GM19395 (cell line): ENCODE measurements around the gene MMRN2.
"Not testable (repeated sequence)": the region's sequence is repeated elsewhere in the genome, so short reads cannot be mapped to it uniquely, and the experiment has no call there.

Experiments
- ATAC-seq: cut with Tn5 transposase; IDR thresholded peaks from one replicate; pipeline ENCODE4 v1.9.1; 2021; ENCODE audit warnings: mild to moderate bottlenecking, moderate library complexity; ENCODE audit not compliant: unreplicated experiment

MMRN2 gene

DNA sequence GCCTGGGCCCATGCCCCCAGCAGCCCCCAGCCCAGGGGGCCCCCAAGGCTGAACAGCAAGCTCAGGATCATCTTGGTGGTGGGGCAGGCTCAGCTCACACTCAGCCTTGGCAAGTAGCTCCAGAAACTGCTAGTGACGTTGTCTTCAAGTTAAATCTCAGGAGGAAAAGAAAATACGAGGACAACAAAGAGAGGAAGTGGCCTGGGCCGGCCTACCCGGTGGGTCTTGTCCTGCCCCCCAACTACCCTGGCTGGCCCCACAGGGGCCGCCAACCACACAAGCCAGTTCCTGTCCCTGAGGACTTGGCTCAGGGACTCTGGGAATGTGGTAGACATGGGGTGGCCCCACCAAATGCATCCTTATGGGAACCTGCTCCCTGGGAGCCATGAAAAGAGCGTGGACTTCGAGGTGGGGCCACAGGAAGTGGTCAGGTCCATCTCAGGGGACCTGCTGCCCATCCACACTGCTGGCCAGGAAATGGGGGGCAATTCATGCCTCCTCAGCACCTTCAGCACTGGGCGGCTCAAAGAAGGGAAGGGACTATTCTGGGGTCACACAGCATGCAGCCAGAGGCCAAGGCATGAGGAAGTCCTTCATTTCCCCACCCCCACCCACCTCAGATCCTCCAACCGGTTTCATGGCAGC, at the start of gene MMRN2:
TSS of gene MMRN2 (minus strand) at position 145 of the 645 bp plus-strand sequence. CDS start at position 71, 74 bp downstream.
- ATAC-seq, result no peak

DNA sequence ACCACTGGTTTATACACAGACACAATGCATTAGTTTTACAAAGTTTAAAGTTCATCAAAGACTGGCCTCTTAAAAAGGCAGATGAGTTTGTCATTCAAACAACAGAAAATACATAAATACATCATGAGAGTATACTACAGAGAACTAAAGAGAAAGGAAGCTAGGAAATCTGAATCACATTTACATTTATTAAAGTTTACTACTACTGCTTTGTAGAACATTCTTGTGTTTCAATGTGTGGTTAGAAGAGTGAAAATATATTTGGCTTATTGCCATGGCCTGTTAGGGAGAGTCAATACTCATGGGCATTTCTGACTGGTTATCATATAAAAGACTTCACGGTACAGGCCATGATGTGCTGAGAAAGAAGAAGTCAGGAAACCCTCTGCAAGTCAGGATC, 49.7 kb upstream of the MMRN2 start:
- not testable (repeated sequence) for ATAC-seq

GRCh38 chr10:87000491-87000890, 43.1 kb upstream of the MMRN2 start:
- ATAC-seq, result no peak

GRCh38 chr10:86999802-87000403, 42.5 kb upstream of the MMRN2 start:
- ATAC-seq, result not testable (repeated sequence)

DNA sequence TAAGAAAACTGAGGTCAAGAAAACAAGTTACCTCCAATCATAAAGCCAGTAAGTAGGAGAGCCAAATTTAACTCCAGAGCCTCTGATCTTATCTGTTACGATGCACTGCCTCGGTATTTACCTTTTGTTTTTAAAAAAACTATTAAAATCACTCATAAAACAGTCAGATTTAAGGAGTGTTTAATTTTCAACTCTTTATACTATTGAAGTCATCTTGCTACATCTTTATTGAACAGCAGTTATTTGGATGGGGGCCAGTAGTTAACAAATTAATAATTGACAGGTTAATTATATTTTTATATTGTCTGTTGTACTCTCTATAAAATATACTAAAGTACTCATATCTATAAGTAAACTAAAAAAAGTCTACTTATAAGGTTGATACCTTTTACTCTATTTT, 35.5 kb upstream of the MMRN2 start:
- no peak for ATAC-seq

GRCh38 chr10:86992456-86992855, 35.0 kb upstream of the MMRN2 start:
- ATAC-seq, result no peak

DNA sequence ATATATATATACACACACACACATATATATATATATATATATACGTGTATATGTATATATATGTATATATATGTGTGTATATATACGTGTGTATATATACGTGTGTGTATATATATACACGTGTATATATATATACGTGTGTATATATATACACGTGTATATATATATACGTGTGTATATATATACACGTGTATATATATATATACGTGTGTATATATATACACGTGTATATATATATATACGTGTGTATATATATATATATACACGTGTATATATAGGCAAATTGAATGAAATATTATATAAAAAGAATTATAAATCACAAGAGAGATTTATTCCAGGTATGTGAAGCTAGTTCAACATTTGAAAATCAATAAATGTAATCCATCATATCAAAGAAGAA, 33.9 kb upstream of the MMRN2 start:
- not testable (repeated sequence) for ATAC-seq

GRCh38 chr10:86988520-86988919, 31.1 kb upstream of the MMRN2 start:
- ATAC-seq, result no peak

GRCh38 chr10:86984498-86984897, 27.1 kb upstream of the MMRN2 start:
- not testable (repeated sequence) for ATAC-seq

DNA sequence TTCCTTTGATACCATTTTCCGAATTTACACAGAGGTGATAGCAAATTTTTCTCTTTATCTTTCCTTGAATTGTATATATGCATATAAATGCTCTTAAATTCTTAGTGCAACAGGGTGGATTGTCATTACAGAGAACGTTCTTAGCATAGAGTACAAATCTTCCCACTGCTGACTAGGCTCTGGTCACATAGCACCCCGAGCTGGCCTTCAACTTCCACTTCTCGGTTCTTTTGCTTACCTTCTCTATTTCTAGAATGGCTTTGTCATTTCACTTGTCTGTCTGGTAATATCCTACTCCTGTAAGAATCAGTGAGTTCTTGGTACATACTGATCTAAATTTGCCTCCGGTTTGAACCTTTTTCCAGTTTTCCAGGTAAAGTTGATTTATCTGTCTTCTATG, 24.3 kb upstream of the MMRN2 start:
- ATAC-seq, result no peak

DNA sequence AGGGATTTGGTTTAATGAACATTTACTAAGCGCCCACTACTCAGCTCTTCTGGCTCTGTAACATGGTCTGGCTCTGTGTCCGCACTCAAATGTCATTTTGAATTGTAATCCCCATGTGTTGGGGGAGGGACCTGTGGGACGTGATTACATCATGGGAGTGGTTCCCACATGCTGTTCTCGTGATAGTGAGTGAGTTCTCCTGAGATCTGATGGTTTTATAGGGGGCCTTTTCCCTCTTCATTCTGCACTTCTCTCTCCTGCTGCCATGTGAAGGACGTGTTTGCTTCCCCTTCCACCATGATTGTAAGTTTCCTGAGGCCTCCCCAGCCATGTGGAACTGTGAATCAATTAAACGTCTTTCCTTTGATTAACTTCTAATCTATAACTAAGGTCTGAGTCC, 23.6 kb upstream of the MMRN2 start:
- ATAC-seq, result not testable (repeated sequence)

GRCh38 chr10:86979977-86980448, 22.6 kb upstream of the MMRN2 start:
- no peak for ATAC-seq

DNA sequence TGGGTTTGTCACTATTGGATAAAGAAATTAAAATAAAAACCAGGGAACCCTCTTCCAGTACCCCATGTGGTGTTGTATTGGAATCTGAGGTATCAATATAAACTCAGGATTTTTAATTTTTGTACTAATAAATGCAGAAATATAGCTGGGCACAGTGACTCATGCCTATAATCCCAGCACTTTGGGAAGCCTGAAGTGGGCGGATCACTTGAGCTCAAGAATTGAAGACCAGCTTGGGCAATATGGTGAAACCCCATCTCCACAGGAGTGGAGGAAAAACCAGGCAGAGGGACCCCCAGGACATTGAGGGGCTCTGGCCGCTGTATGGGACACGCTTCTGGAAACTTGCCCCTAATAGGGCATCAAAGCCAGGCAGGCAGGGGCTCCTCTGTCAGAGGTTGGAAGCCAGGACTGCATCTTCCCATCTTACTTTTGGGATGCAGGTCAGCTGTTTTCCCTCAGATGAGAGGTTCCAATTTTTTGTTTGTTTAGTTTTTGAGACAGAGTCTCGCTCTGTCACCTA, 21.9 kb upstream of the MMRN2 start:
- ATAC-seq, result no peak

- ATAC-seq, result not testable (repeated sequence)
These were observed 21.0 kb upstream of the MMRN2 start for GRCh38 chr10:86978457-86978856.

DNA sequence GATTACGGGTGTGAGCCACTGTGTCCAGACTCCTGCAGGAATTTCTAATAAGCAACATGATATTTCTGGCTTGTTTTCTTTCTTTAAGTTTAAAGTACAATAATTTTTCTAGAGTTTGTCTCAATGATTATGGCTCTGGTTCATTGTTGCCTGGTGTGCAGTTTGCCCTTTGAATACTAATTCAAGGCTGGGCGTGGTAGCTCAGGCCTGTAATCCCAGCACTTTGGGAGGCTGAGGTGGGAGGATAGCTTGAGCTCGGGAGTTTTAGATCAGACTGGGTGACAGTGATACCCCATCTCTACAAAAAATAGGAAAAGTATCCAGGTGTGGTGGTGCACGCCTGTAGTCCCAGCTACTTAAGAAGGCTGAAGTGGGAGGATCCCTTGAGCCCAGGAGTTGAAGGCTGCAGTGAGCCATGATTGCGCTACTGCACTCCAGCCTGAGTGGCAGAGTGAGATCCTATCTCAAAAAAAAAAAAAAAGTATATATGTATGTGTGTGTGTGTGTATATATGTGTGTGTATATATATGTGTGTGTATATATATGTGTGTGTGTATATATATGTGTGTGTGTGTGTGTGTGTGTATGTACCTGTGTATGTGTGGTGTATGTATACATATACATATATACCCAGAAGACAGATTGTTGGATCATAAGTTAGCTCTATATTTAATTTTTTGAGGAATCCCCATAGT, 19.1 kb upstream of the MMRN2 start:
- ATAC-seq, result no peak

DNA sequence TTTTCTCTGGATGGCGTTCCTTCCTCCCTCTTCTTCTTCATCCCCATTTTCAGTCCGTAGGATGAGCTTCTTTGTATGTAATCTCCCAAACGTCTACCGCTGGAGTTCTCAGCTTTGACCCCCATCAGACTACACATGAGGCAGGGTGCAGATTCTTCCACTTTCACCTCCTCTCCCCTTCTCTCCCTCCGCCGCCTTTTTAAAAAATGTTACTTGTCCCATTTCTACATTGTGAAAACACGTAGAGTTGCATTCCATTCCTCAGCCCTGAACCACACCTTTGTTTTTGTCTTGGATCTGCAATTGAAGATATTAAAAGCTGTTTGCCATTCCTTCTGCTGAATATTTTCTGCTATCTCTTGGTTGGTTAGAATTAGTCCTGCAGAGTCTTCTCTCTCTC, 17.1 kb upstream of the MMRN2 start:
- ATAC-seq, result no peak

DNA sequence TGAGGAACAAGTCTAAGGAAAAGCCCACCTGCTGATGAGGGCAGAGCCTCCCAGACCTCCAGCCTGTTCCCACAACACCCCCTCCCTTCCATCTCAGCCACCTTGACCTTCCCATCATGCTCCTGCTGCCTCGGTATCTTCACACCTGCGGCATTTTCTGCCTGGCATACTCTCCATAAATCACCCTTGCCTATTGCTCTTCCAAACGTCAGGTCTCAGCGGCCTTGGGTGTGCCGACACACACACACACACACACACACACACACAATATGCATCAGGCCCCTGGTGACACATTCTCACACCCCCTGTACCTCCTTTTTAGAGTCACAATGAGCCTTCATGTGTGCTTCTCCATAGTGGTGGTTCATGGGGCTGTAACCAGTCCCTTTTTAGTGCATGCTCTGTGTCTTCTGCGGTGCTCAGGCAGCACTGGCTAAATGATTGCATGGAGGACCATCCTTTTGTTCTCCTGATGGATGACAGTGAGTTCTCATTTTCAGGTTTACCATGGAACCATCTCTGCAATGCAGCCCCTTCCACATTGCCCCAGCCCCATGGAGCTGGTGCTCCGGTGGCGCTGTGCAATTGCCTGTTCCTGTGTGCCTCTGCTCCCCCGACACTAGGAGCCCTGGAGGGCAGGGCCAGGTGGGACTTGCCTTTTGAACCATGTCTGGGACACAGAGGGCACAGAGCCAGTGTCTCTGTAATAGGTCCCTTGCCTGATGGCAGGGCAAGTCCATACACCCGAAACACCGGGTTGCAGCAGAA, 15.4 kb upstream of the MMRN2 start:
- ATAC-seq, result no peak

- peak; percentile 60 for ATAC-seq
These were observed 14.0 kb upstream of the MMRN2 start for GRCh38 chr10:86971232-86971991.

- no peak for ATAC-seq
These were observed 13.5 kb upstream of the MMRN2 start for GRCh38 chr10:86970982-86971231.

- ATAC-seq, result no peak
These were observed 13.0 kb upstream of the MMRN2 start for GRCh38 chr10:86970162-86970981.
